HG02588 (cell line): ENCODE measurements around the gene FH.

Source experiments
- ATAC-seq: cut with Tn5 transposase; IDR thresholded peaks from one replicate; pipeline ENCODE4 v1.9.1; 2021; ENCODE audit warnings: mild to moderate bottlenecking, moderate library complexity; ENCODE audit not compliant: unreplicated experiment

Gene FH

DNA sequence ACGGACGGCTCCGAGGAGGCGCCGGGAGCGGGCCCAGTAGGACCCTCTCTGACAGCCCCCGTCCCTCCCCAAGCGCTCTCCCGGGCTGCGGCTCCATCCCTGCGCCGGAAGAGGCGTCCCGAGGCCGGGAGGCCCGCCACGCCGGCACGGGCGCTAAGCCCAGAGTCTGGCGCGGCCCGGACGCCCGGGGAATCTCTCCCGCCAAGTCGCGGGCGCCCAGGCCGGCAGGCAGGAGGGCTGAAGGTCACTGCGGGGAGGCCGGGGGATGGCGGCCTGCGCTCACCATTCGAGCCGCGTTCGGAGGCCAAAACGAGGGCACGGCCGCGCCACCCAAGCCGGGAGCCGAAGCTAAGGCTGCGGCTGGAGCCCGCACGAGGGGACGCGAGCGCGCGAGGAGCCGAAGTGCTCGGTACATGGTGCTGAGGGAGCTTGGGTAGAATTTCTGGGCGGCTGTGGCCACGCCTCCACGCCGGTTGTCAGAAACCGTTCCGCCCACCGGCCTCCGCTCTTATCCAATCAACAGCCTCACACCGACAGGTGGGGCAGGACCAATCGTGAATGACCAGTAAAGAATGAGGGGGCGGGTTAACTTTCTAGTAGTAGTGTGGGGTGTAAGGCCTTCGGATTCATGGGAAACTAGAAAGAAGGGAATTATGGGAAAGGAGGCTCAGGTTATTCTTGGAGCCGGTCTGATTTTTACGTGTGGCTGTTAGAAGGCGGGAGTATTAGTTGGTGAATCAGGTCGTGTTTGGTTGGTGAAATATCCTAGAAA, at the start of gene FH:
Gene FH, minus strand, starts transcription at position 448 of the 772 bp plus-strand sequence. Its CDS starts 33 bp downstream, at position 415.
- peak; percentile 95 for ATAC-seq

DNA sequence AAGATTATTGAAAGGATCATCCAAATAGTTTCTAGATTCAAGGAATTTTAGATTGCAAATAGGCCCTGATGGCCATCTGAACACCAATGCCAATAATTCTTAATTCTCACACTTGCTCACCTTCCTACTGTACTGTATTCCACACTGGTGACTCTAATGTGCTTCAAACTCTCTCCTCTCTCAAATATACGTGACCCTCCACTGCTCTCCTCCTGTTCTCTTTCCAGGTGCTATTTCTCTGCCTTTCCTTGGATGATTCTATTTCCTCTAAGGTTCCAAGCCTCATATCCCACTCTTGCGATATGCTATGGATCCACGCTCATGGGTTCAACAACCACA, 41.3 kb upstream of the FH start:
- no peak for ATAC-seq

DNA sequence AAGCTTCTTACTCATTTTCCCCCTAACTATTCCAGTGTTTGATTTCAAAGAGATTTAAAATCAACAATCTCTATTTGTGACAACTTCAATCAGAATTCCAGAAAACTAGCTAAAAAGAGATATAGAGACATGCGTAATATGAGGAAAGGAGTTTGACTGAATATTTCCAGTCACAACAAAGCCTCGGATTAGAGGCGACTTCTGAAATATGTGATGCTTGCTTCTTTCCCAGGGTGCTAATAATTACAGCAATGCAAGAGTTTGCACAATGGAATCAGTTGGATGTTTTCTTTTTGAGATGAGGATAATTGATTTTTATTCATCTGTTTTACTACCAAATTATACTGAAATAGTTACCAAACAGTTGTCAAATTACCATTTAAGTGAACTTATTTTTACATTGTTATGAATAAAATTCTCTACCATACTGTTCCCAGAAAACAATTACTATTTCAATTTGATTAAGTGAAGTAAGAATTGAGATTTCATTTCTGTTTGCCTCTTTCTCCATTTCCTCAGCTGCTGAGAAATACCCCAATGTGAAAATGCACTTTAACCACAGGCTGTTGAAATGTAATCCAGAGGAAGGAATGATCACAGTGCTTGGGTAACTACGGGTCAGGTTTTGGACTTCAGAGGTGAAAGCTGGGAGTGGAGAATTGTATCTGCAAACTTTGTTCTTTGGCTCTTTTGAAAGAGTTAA, 40.7 kb upstream of the FH start:
- no peak for ATAC-seq

GRCh38 chr1:241557551-241558193, 38.1 kb upstream of the FH start:
- no peak for ATAC-seq

DNA sequence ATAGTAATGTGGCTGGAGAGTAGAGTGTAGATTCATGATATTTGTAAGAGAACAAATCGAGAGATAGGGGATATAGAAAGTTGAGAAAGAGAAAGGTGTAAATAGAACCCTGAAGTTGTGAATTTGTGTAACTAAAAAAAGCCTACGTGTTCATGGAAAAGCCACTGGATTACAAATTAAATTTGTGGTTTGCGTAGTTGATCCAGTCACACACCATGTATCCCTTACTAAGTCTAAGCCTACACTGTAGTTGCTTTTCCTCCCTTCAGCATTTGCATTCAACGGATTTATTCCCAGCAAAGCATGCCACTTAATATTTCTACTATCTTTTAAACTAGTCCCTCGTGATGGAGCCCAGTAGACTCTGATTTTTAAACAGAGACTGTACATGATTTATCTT, 37.5 kb upstream of the FH start:
- ATAC-seq = no peak

- ATAC-seq = no peak
Observed at GRCh38 chr1:241555526-241555925, 36.0 kb upstream of the FH start.

- ATAC-seq = no peak
Observed at GRCh38 chr1:241553886-241554592, 34.5 kb upstream of the FH start.

GRCh38 chr1:241551759-241552638, 32.4 kb upstream of the FH start:
- peak; percentile 87 for ATAC-seq

DNA sequence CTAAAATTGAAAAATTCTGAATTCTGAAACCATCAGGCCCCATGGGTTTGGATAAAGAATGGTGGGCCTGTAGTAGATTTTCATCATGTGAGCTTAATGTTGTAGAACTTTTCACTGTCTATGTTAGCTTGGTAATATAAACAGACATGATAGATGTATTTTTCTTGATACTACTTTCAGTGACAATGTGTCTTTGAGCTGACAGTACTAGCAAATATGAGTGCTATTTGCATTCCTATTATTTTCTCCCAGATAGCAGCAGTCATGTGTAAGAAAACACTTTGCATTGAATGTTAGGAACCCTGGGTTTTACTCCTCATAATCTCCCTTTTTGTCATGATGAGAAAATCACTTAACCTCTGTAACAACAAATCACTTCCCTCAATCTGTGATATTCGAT, 30.8 kb upstream of the FH start:
- no peak for ATAC-seq

DNA sequence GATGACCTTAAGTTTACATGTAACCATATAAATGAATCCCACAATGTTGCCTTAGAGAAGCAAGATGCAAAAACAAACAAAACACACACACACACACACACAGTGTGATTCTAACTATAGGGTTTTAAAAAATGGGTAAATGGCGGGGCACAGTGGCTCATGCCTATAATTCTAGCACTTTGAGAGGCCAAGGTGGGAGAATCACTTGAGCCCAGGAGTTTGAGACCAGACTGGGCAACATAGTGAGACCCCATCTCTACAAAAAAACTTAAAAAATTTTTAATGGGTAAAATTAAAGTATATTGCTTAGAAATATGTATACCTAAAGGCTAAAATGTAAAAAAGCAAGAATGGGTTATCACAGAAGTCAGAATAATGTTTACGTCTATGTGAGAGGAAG, 28.5 kb upstream of the FH start:
- no peak for ATAC-seq

GRCh38 chr1:241542199-241542907, 22.8 kb upstream of the FH start:
- no peak for ATAC-seq

- no peak for ATAC-seq
Observed at GRCh38 chr1:241536969-241537368, 17.4 kb upstream of the FH start.

GRCh38 chr1:241536304-241536703, 16.7 kb upstream of the FH start:
- no peak for ATAC-seq

GRCh38 chr1:241533326-241534115, 14.0 kb upstream of the FH start:
- peak; percentile 40 for ATAC-seq

DNA sequence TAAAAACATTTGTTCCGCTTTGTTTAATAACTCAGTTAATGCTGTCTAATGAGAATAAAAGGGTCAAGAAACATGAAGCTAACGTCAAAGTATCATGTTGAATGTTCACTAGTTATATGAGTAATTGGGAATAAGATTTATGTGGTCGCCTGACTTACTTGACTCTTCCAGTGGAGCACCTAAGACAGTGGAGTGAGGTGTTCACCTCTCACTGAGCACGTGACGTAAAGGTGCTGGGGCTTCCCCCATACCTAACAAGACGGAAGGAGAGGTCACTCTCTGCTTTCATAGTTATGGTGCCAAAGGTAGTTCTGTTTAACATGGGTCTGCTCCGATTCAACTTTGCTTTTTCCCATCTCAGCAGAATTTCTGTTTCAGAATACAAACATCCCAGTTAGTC, 13.3 kb upstream of the FH start:
- ATAC-seq = peak; percentile 63

- ATAC-seq = peak; percentile 28
Observed at GRCh38 chr1:241532162-241532531, 12.6 kb upstream of the FH start, which contains the start of gene KMO. TSS of gene KMO (plus strand) at chr1:241532378. CDS start at chr1:241532445, 67 bp downstream.

GRCh38 chr1:241531195-241532161, 11.9 kb upstream of the FH start:
- ATAC-seq = peak; percentile 63

DNA sequence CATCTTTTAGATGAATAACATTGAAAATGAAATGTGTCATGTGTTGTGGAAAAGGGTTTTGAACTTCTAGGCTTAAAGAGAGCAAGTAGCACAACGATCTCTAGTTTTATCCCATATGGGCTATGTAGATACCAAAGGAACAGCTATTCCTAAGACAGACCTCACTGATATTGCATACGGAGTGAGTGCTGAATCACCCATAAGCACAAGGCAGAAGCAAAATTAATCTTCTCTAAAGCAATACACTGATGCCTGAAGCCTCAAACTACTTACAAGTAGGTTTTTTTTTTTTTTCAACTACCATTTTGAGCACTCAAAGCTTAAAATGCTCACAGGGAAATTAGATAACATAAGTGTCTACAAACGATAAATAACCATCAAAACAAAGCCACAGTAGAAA, 7.6 kb upstream of the FH start:
- ATAC-seq = no peak
